Karpas-422 (cell line): ENCODE results near the gene PANK4. TPM values are rescaled to one million over a fixed set of nuclear protein-coding genes. Genes with fewer than 3 reads are reported as not detected.

Experiments used
- DNase-seq: peaks from one replicate; pipeline ENCODE4 v3.0.0-alpha.2; 2015
- H2AFZ ChIP-seq: fragments of 200-600 bp; sonication (generic); 2 replicates; pipeline ENCODE4 v1.6.1; 2014; ENCODE audit warnings: antibody characterized with exemption, low read length, mixed read lengths
- H3K27ac ChIP-seq: fragments of 200-600 bp; sonication (generic); 2 replicates; pipeline ENCODE4 v1.5.1; 2014; ENCODE audit warnings: mild to moderate bottlenecking, low read length, moderate library complexity
- H3K27me3 ChIP-seq: fragments of 200-600 bp; sonication (generic); 2 replicates; pipeline ENCODE4 v1.6.1; 2014; ENCODE audit warnings: low read length, mixed read lengths
- H3K36me3 ChIP-seq: fragments of 200-600 bp; sonication (generic); 2 replicates; pipeline ENCODE4 v1.6.1; 2014; ENCODE audit warnings: low read length, mixed read lengths; ENCODE audit not compliant: insufficient read depth
- H3K4me1 ChIP-seq: fragments of 200-600 bp; sonication (generic); 2 replicates; pipeline ENCODE4 v1.6.1; 2014; ENCODE audit warnings: mild to moderate bottlenecking, low read length, mixed read lengths
- H3K4me2 ChIP-seq: fragments of 200-600 bp; sonication (generic); 2 replicates; pipeline ENCODE4 v1.6.1; 2014; ENCODE audit warnings: low read length, low read depth, mild to moderate bottlenecking; ENCODE audit not compliant: poor library complexity, severe bottlenecking
- H3K4me3 ChIP-seq: fragments of 200-600 bp; sonication (generic); 2 replicates; pipeline ENCODE4 v1.5.1; 2014; ENCODE audit warnings: mild to moderate bottlenecking, antibody characterized with exemption, low read length, mixed read lengths
- H3K79me2 ChIP-seq: fragments of 200-600 bp; sonication (generic); 2 replicates; pipeline ENCODE4 v1.6.1; 2014; ENCODE audit warnings: mild to moderate bottlenecking, low read length, mixed read lengths
- H3K9ac ChIP-seq: fragments of 200-600 bp; sonication (generic); 2 replicates; pipeline ENCODE4 v1.6.0; 2014; ENCODE audit warnings: low read length
- H3K9me2 ChIP-seq: fragments of 200-600 bp; sonication (generic), shearing (Covaris generic); replicated peaks from 2 replicates; pipeline ENCODE4 v1.6.0; 2014; ENCODE audit warnings: mild to moderate bottlenecking, low read length, moderate library complexity; ENCODE audit not compliant: insufficient read depth
- H3K9me3 ChIP-seq: fragments of 300-700, 200-600 bp; sonication (generic); 2 replicates; pipeline ENCODE4 v1.6.1; 2014; ENCODE audit warnings: low read length, mixed read lengths
- H4K20me1 ChIP-seq: fragments of 200-600 bp; sonication (generic); 2 replicates; pipeline ENCODE4 v1.6.1; 2014; ENCODE audit warnings: mild to moderate bottlenecking, antibody characterized with exemption, low read length, low read depth; ENCODE audit not compliant: insufficient read depth
- total RNA-seq: library from RNA; depleted of rRNA; stranded (reverse); fragments of >200 nt; shearing (Covaris generic); gene quantifications from 2 replicates; pipeline ENCODE4 v1.2.3, GENCODE V29; 2014; ENCODE audit warnings: low replicate concordance

Gene PANK4
- total RNA-seq, 1 experiment from 2014 or later: 25.1 TPM

- Histone ChIP-seq H3K4me3 (no peak overlapping the region), H3K9ac (no peak overlapping the region), H3K27me3 (no peaks in the 10 kb centered on the region), H3K27ac (no peak overlapping the region), H3K79me2 (no peaks in the 10 kb centered on the region), H4K20me1 (peaks cover 14% of the 10 kb centered on the region; the same call in 1 of the 2 replicates), H3K36me3 (no peaks in the 10 kb centered on the region), H2AFZ (no peak overlapping the region), H3K9me3 (no peaks in the 10 kb centered on the region), H3K4me2 (no peak overlapping the region), H3K9me2 (no peaks in the 10 kb centered on the region), H3K4me1 (no peaks in the 10 kb centered on the region)
- DNase-seq: no peak
Measured at GRCh38 chr1:2479186-2479585, 47.2 kb downstream of the PANK4 start.

- Histone ChIP-seq H3K27me3 (no peaks in the 10 kb centered on the region), H4K20me1 (peaks cover 14% of the 10 kb centered on the region; the same call in 1 of the 2 replicates), H3K4me3 (no peak overlapping the region), H3K9me3 (no peaks in the 10 kb centered on the region), H3K4me2 (no peak overlapping the region), H3K4me1 (no peaks in the 10 kb centered on the region), H3K27ac (no peak overlapping the region), H3K36me3 (no peaks in the 10 kb centered on the region), H3K9me2 (no peaks in the 10 kb centered on the region), H2AFZ (no peak overlapping the region), H3K9ac (no peak overlapping the region), H3K79me2 (no peaks in the 10 kb centered on the region)
- DNase-seq: no peak
Measured at GRCh38 chr1:2477791-2478499, 48.5 kb downstream of the PANK4 start.

- no peak overlapping the region for H3K4me3 ChIP-seq
- H3K4me2 ChIP-seq: no peak overlapping the region
- no peaks in the 10 kb centered on the region for H3K36me3 ChIP-seq
- H3K9ac ChIP-seq: no peak overlapping the region
- H3K27ac ChIP-seq: no peak overlapping the region
- no peaks in the 10 kb centered on the region for H3K9me2 ChIP-seq
- H3K9me3 ChIP-seq: no peaks in the 10 kb centered on the region
- no peak overlapping the region for H2AFZ ChIP-seq
- peaks cover 17% of the 10 kb centered on the region; the same call in 1 of the 2 replicates for H4K20me1 ChIP-seq
- H3K4me1 ChIP-seq: no peaks in the 10 kb centered on the region
- H3K79me2 ChIP-seq: no peaks in the 10 kb centered on the region
- no peaks in the 10 kb centered on the region for H3K27me3 ChIP-seq
- no peak for DNase-seq
Measured at GRCh38 chr1:2477309-2477708, 49.1 kb downstream of the PANK4 start.

- Histone ChIP-seq H2AFZ (no peak within 1 kb of the TSS), H3K27ac (no peak within 1 kb of the TSS), H3K9me2 (no peaks in the 10 kb centered on the region), H3K79me2 (no peaks in the 10 kb centered on the region), H3K9me3 (no peaks in the 10 kb centered on the region), H4K20me1 (peaks cover 17% of the 10 kb centered on the region; the same call in 1 of the 2 replicates), H3K4me1 (peaks cover under 1% of the 10 kb centered on the region), H3K36me3 (no peaks in the 10 kb centered on the region), H3K9ac (no peak within 1 kb of the TSS), H3K4me2 (no peak within 1 kb of the TSS), H3K4me3 (no peak within 1 kb of the TSS), H3K27me3 (no peaks in the 10 kb centered on the region)
- no peak for DNase-seq
Measured at GRCh38 chr1:2476061-2476999, 50.1 kb downstream of the PANK4 start, which contains the start of gene PLCH2. TSS of gene PLCH2 (plus strand) at chr1:2476289. CDS start at chr1:2476589, 300 bp downstream.

- Histone ChIP-seq H4K20me1 (peaks cover 12% of the 10 kb centered on the region; the same call in 1 of the 2 replicates), H2AFZ (no peak overlapping the region), H3K27ac (no peak overlapping the region), H3K9me3 (no peaks in the 10 kb centered on the region), H3K9ac (no peak overlapping the region), H3K4me1 (peaks cover 8% of the 10 kb centered on the region), H3K9me2 (no peaks in the 10 kb centered on the region), H3K79me2 (no peaks in the 10 kb centered on the region), H3K4me3 (no peak overlapping the region), H3K36me3 (no peaks in the 10 kb centered on the region), H3K27me3 (no peaks in the 10 kb centered on the region), H3K4me2 (no peak overlapping the region)
- no peak for DNase-seq
Measured at GRCh38 chr1:2475571-2475970, 50.8 kb downstream of the PANK4 start.

- no peaks in the 10 kb centered on the region for H3K36me3 ChIP-seq
- no peak overlapping the region for H3K4me2 ChIP-seq
- no peak overlapping the region for H3K4me3 ChIP-seq
- H3K9me2 ChIP-seq: no peaks in the 10 kb centered on the region
- H3K27me3 ChIP-seq: no peaks in the 10 kb centered on the region
- peaks cover 8% of the 10 kb centered on the region for H3K4me1 ChIP-seq
- H4K20me1 ChIP-seq: peaks cover 12% of the 10 kb centered on the region; the same call in 1 of the 2 replicates
- DNase-seq: no peak
- H2AFZ ChIP-seq: no peak overlapping the region
- no peak overlapping the region for H3K9ac ChIP-seq
- H3K27ac ChIP-seq: no peak overlapping the region
- H3K9me3 ChIP-seq: no peaks in the 10 kb centered on the region
- H3K79me2 ChIP-seq: no peaks in the 10 kb centered on the region
Measured at GRCh38 chr1:2474933-2475371, 51.4 kb downstream of the PANK4 start.

- no peak for DNase-seq
- Histone ChIP-seq H3K4me3 (no peak overlapping the region), H3K27ac (no peak overlapping the region), H3K36me3 (no peaks in the 10 kb centered on the region), H3K4me2 (no peak overlapping the region), H3K79me2 (no peaks in the 10 kb centered on the region), H3K9ac (no peak overlapping the region), H2AFZ (no peak overlapping the region), H3K4me1 (peaks cover 8% of the 10 kb centered on the region), H3K9me3 (no peaks in the 10 kb centered on the region), H3K9me2 (no peaks in the 10 kb centered on the region), H4K20me1 (peaks cover 12% of the 10 kb centered on the region; the same call in 1 of the 2 replicates), H3K27me3 (no peaks in the 10 kb centered on the region)
Measured at GRCh38 chr1:2474104-2474844, 52.1 kb downstream of the PANK4 start.
